Measurements from ENCODE around the gene HAS3.

The HAS3 gene

DNA sequence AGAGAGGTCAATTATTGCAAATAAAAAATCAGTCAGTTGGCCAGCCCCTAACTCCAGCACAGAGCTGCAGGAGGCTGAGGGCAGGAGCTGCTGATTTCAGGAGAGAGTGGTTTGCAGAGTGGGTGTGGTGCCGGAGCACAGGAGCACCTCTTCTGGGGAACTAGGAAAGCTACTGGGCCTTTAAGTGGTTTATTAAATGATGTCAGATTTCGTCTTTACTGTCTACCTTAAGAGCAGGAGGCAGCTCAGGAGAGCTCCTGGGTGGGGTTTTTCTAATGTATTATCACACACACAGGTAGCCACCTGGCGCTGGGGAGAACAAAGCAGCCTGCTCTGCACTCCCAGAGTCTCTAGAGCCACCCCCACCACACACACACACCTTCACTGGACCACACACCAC, 11.5 kb upstream of the HAS3 start:
- no peak for DNase-seq

DNA sequence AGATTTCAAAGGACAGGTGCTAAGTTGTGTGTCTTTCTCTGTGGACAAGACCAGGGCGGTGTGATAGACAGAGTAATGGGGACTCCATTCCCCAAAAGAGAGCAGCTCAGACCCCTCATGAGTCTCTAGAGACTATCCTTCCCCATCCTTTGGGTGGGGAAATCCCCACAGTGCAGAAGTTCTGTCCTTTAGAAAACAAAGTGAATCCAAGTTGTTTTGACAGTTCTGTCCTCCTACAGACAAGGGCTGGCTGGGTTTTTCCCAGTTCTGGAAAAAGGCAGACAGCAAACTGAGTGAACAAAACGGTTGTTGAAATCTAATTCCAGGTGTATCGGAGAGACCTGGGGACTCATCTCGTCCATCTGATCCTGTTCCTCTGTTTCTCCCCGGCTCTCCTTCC, 11.0 kb upstream of the HAS3 start:
- no peak for DNase-seq

DNA sequence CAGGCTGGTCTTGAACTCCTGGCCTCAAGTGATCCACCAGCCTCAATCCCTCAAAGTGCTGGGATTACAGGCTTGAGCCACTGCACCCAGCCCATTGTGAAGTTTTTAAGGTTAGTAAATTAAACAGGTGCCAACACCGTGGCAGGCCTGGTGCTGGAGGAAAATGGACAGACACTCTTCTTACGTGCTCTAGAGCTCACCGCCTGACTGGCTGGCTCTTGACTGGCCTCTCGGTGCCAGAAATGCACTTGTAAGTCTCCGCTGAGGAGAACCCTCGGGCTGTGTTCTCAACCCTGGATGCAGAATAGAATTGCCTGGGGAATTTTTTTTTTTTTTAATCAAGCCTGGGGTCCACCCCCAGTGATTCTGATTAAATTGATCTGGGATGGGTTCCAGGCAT, 10.3 kb upstream of the HAS3 start:
- DNase-seq: no peak

DNA sequence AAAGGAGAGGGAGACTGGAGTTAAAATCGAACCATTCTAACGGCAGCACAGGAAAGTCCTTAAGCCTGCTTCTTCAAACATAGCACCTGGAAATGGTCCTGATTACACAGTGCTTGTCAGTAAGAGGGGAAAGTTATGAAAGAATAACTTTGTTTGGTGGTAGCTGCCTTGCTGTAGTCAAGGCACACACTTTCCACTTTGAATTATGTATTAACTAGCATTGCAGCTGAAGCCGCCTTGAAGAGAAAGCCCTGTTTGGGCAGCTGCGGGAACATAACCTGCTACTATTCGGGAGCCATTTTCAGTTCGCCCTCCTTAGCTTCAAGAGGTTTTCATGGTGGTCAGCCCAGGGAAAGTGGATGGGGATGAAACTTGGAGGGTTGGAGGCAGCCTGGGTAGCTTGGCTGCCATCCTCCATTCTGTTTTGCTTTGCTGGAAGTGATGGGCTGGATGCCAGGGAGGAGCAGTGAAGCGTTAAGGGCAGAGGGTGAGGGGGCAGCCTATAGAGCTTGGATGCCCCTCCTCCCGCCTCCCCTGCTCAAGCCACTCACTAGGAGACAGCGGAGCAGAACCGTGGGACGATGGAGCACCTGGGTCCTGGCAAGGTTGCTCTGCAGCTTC, 5.3 kb upstream of the HAS3 start:
- DNase-seq: no peak

DNA sequence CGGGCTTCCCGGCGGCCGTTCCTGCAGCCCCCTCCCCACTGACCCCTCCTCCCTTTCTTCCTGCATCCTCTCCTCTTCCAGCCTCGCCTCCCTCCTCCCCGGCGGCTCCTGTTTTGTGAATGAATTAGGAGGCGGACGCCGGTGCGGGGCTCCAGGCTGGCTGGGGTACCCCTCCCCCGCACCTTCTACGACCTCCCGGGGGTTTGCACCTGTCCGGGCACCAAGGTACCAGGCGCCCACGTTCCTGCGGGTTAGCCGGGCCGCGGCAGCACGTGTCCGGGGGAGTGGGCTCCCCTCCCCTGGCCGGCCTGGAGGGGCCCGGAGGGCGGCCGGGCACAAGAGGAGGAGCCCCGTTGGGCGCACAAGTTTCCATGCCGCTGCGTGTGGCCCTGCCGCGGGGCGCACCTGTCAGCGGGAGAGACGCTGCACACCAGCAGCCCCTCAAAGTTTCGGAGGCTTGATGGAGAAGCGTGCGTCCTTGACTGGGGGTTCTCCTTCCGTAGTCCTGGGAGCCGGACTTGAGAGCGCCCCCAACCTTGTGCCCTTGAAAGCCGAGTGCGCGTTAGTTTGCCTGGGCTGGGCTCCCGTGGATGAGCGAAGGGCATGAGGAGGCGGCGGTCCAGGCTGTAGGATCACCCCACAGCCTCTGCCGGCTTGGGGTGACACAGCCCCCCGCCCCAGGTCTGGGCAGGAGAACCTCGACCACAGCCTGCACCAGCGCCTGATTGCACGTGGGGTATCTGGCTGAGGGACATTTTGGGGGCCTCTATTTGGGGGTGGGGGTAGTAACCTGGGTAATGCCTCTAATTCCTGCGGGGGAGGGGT, 1.2 kb downstream of the HAS3 start:
- no peak for DNase-seq

DNA sequence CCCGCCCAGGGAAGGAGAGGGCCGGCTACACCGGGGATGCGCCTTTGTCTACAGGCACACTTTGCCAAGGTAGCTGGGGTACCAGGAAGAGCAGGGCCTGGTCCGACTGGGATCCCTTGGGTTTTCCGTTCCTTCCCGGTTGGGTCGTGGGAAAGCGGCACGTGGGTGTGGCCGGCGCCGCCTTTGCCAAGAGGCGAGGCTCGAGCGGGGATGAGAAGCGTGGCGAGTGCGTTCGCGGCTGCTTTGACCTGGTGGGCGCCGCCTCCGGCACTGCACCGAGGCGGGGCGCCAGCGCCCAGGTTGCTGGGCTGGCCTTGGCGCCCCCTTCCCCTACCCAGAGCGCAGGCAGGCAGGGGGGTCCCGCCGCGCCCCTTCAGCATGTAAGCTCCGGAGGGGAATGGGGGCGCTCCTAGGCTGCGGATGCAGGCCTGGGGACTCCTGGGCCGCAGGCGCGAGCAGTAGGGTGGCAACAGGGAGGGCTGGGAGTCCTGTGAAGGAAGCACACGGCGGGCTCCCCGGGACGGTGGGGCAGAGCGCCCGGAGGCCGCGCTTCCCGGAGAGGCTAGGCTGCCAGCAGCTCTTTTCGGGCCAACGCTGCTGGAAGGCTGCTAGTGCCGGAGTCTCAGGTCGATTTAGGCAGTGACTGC, 2.0 kb downstream of the HAS3 start:
- DNase-seq: no peak

DNA sequence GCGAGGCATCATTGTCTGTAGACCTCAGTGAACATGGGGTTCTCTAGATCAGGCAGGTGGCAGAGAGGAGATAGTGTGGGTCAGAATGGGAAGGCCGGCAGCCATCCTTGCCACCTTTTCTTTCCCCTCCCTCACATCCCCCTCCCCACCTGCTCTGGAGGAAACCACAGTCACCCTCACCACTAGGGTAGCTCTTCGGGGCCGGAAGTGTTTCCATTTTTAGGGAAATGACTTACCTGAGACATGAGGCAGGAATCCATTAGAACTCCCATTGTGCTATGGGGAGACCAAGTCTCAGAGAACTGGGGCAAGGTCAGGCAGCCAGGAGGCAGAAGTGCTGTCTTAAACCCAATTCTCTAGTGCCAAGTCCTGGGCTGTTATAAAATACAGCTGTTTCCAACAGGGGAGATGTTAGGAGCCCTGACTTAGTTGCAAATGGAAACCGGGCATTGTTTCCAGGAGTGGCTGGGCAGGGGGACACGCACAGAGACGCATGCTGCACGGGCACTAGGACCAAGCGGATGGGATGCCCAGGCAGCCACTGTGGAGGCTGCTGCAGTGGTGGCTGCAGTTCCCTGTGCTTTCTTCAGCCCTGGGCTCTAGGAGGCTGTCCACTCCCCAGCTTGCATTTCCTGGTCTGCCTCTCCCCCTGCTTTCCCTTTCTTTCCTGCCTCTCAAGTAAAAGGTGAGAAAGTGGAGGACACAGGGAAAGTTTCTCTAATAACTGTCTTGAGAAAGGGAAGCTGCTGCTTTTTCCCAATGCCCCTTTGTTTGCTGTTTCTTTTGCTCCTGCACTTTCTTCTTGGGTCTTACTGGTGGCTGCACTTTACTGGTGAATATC, 2.8 kb downstream of the HAS3 start:
- no peak for DNase-seq

DNA sequence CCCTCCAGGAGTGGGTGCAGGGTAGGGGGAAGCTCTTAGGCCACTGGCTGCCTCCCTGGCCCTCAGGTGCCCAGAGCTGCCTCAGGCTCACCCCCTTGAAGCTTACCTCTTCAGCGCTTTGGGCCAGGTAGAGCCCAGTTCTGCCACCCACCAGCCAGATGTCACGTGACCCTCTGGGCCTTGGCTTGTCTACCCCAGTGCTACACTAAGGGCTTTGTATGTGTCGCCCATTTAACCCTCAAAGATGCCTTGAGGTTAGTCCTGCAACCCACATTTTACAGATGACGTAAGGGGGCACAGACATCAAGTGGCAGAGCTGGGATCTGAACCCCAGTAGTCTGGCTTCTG, 3.4 kb downstream of the HAS3 start:
- DNase-seq: no peak

DNA sequence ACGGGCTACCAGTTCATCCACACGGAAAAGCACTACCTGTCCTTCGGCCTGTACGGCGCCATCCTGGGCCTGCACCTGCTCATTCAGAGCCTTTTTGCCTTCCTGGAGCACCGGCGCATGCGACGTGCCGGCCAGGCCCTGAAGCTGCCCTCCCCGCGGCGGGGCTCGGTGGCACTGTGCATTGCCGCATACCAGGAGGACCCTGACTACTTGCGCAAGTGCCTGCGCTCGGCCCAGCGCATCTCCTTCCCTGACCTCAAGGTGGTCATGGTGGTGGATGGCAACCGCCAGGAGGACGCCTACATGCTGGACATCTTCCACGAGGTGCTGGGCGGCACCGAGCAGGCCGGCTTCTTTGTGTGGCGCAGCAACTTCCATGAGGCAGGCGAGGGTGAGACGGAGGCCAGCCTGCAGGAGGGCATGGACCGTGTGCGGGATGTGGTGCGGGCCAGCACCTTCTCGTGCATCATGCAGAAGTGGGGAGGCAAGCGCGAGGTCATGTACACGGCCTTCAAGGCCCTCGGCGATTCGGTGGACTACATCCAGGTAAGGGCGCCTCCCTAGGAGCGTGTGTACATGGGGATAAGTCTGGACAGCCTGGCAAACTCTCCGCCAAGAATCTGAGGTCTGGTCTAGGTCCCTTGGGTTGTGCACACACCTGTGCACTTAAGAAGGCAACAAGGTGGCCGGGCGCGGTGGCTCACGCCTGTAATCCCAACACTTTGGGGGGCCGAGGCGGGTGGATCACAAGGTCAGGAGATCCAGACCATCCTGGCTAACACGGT, 4.2 kb downstream of the HAS3 start:
- no peak for DNase-seq

DNA sequence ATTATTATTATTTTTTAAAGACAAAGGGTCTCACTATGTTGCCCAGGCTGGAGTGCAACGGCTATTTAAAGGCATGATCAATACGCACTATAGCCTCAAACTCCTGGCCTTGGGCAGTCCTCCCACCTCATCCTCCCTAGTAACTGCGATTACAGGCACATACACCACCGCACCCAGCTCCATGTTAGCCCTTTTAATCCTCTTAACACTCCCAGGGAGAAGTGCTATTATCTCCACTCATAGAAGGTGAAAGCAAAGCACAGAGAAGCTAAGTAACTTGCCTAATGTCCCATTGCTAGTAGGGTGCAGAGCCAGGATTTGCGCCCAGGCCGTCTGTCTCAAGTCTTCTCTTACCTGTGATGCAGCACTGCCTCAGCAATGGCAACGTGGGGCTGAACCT, 5.0 kb downstream of the HAS3 start:
- no peak for DNase-seq

DNA sequence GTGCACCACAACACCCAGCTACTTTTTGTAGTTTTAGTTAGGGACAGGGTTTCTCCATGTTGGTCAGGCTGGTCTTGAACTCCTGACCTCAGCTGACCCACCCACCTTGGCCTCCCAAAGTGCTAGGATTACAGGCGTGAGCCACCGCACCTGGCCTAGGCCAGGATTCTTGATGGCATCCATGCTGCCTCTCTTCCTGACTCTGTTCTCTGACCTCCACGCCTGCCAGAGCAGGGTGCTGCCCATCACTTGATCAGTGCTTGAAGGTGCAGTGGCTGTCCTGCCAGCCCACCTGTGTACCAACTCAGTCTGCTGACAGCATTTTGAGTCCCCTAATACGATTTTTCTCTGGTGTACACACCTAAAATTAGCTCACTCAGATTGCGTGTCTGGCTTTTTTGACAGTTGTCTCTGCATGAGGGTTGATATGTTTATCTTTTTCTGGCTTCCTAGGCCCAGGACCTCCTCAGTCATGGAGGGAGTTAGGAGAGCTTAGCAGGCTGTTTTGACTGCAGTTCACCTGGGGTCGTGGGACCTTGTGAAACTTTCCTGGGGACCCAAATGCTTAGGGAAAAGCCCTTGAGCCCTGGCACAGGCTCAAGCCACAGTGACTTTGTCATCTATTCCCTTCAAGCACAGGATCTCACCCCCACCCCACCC, 5.9 kb downstream of the HAS3 start:
- DNase-seq: no peak

DNA sequence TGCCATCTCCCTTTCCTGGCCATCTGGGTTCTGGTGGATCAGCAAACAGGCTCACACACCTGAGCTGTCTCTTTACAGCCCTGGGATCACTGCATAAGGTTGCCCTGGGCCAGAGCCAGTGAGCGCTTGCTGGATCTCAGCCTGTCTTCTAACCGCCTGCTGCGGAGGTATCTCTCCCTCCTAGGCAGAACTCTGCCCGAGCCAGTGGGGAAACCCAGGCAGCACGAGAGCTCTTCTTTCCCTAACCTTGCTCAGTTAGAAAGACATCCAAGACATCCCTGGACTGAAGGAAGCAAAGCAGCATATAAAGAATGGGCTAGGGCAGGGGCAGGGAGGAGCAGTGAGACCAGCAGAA, 6.4 kb downstream of the HAS3 start:
- no peak for DNase-seq

DNA sequence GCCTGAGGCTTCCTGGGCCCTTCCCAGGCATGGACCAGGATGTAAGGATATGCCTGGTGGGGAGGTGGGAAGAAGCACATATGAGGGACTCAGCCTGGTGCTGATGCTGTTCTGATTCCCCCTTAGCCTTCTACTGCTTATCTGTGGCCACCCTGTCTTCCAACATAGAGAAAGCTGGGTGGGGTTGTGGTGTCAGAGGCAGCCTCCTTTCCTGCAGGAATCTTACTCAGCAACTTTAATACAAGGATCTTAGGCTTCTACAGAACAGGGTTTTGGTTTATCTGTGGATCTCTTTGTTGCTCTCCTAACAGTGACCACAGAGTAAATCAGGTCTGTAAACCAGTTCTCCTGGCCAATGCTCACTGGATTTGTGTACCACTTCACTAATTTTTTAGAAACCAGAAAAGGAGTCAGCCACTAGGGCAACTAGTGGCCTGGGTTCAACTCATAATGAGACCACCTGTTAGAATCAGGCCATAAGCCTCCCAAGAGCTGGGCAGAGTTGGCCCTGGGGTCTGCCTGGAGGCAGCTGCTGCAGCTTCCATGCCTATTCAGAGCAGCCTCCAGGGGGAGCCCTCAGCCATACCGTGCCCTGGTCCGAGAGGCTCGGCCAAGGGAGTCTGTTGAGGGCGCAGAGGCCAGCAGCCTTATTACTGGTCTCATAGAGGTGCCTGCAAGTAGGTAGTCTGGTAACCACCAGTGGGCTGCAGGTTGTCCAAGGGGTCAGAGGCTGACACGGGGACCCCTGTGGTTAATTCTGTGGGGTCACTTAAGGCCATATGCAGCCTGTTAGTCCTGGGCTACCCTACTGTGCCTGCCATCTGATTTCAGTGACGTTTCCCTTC, 7.1 kb downstream of the HAS3 start:
- DNase-seq: peak in 1 of 2 donors; percentile 35

DNA sequence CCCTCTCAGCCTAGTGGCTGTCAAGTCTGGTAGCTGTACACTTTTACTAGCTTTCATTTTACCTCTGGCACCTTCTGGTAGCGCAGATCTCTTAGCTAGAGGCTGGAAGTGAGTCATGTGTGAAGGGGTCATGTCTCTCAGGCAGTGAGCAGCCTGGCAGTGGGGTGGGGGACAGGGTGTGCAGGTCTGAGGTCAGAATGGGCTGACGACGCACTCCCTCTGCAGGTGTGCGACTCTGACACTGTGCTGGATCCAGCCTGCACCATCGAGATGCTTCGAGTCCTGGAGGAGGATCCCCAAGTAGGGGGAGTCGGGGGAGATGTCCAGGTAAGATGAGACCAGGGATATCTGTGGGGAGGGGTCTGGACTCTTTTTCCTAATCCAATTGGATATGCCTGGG, 7.8 kb downstream of the HAS3 start:
- DNase-seq: no peak

DNA sequence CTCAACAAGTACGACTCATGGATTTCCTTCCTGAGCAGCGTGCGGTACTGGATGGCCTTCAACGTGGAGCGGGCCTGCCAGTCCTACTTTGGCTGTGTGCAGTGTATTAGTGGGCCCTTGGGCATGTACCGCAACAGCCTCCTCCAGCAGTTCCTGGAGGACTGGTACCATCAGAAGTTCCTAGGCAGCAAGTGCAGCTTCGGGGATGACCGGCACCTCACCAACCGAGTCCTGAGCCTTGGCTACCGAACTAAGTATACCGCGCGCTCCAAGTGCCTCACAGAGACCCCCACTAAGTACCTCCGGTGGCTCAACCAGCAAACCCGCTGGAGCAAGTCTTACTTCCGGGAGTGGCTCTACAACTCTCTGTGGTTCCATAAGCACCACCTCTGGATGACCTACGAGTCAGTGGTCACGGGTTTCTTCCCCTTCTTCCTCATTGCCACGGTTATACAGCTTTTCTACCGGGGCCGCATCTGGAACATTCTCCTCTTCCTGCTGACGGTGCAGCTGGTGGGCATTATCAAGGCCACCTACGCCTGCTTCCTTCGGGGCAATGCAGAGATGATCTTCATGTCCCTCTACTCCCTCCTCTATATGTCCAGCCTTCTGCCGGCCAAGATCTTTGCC, 9.0 kb downstream of the HAS3 start:
- DNase-seq: no peak

DNA sequence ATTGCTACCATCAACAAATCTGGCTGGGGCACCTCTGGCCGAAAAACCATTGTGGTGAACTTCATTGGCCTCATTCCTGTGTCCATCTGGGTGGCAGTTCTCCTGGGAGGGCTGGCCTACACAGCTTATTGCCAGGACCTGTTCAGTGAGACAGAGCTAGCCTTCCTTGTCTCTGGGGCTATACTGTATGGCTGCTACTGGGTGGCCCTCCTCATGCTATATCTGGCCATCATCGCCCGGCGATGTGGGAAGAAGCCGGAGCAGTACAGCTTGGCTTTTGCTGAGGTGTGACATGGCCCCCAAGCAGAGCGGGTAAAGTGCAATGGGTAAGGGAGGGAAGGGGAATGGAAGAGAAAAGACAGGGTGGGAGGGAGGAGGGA, 9.5 kb downstream of the HAS3 start:
- DNase-seq: no peak

DNA sequence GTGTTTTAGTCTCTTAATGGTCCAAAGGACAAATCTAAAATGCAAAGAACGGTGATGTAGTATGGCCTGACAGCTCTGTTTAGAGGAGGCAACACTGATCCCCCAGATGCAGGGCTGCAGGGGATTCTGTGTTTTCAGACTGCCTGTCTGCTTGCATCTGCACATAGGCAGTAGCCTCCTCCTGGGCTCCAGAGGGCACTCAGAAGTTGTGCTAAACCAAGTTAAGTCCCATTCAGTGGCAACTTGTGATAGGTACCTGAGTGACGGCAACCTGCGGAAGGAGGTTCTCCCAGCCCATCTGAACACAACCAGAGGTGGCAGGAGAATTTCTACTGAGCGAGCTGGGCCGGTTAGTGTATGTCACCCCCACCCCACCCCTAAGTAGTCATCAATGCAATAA, 9.9 kb downstream of the HAS3 start:
- DNase-seq: no peak

DNA sequence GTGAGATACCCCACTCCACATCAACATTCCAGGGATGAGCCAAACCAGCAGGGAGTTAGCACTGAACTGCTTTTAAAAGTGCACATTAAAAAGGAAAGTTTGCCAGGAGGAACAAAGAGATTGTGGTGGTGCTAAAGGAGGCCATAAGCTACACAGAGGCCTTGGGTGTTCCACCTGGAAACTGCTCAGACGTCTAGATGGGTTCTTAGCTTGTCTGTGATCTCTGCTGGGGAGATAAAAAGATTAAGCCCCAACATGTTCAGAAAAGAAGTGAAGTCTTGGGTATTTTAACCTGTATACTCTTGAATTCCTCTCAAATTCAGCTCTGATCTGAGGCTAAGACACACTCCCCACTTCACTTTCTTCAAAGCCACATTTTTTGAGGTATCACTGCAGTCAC, 10.4 kb downstream of the HAS3 start:
- no peak for DNase-seq

DNA sequence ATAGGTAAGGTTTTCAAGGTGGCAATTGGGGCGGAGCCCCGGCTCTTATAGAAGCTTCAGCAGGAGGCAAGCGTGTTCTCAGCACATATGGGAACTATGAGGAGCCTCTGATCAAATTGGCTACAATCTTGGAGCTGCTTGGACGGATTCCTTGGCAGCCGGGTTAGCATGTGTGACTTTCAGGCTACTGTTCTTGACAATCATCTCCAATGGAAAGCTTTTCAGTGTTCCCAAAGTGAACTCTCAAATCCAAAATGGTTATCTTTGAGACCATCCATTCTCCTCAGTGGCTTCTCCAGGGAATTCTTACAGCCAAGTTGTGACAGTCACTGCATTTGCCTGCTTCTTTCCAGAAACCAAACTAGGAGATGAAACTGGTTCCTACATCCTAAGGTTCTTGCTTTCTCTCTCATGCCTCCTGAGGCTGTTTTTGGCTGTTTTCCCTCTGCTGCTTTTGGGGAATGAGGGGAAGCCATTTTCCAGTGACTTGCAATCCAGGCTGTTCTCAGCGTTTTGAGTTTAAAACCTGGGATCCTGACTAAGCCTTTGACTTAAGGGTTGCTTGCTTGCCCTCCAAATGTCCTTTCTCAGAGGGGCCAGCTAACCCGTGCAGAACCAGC, 10.9 kb downstream of the HAS3 start:
- DNase-seq: no peak

DNA sequence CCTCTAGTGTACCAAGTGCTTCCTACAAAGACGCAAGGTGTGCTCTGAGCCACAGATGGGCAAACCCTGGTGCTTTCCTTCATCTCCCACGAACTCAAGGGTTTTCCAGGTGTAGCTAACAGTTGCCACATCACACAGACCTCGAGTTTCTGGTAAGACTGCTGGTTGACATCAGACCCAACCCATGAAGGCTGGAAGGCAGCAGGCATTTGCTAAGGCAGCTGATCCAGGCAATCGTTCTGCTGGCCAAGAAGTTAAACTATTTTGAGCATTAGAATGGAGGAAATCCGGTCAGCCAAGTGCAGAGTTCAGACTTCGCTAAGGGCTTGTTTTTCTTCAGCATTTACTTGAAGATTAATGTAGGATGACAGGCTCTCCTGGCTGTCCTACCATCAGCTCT, 11.5 kb downstream of the HAS3 start:
- DNase-seq: no peak

Data from CD4-positive, alpha-beta T cell treated with Interleukin-4 for 1 hour (primary cell).